IPS DF 4.7 (cell line): ENCODE results near the gene TTC33.

ENCODE experiments used
- DNase-seq: peaks from one replicate; pipeline ENCODE4 v3.0.0-alpha.2; 2013; ENCODE audit warnings: low spot score; ENCODE audit errors: extremely low read depth

Gene TTC33

GRCh38 chr5:40486437-40487275 is 269.1 kb downstream of the TTC33 start:
- no peak for DNase-seq

- no peak for DNase-seq
Measured at GRCh38 chr5:40485021-40485998, 270.5 kb downstream of the TTC33 start.

- DNase-seq = no peak
Measured at GRCh38 chr5:40484495-40484894, 271.3 kb downstream of the TTC33 start.

- no peak for DNase-seq
Measured at GRCh38 chr5:40483316-40483715, 272.4 kb downstream of the TTC33 start.

GRCh38 chr5:40481241-40481640 is 274.5 kb downstream of the TTC33 start:
- no peak for DNase-seq

- DNase-seq = no peak
Measured at GRCh38 chr5:40480392-40480791, 275.4 kb downstream of the TTC33 start.

GRCh38 chr5:40479939-40480338 is 275.8 kb downstream of the TTC33 start:
- DNase-seq = no peak

- DNase-seq = no peak
Measured at GRCh38 chr5:40478766-40479165, 277.0 kb downstream of the TTC33 start.

GRCh38 chr5:40477856-40478546 is 277.8 kb downstream of the TTC33 start:
- DNase-seq = no peak

- no peak for DNase-seq
Measured at GRCh38 chr5:40475561-40475960, 280.2 kb downstream of the TTC33 start.

GRCh38 chr5:40474250-40474649 is 281.5 kb downstream of the TTC33 start:
- no peak for DNase-seq

GRCh38 chr5:40465416-40465815 is 290.3 kb downstream of the TTC33 start:
- DNase-seq = no peak

GRCh38 chr5:40464511-40464910 is 291.2 kb downstream of the TTC33 start:
- DNase-seq = no peak
